HCT116 (cell line): ENCODE data around the gene FECH.

Experiments
- CTCF ChIP-seq, 3 experiments: fragments of 200-600 bp in 1 of 3; sonication (generic) in 1 of 3; IDR thresholded peaks in 2 of 3; conservative IDR thresholded peaks in 1 of 3; 2 replicates each; pipeline ENCODE4 v1.5.1; 2012 to 2017; ENCODE audit warnings: low read depth in 2 of 3, low read length in 2 of 3, antibody characterized with exemption in 1 of 3, borderline replicate concordance in 1 of 3, control low read depth in 1 of 3, mild to moderate bottlenecking in 1 of 3, mixed read lengths in 1 of 3, mixed run types in 1 of 3, moderate library complexity in 1 of 3; ENCODE audit not compliant: insufficient read depth in 1 of 3
- POLR2AphosphoS5 ChIP-seq: IDR thresholded peaks from 2 replicates; pipeline ENCODE4 v1.6.1; 2011; ENCODE audit warnings: mild to moderate bottlenecking, low read depth, low read length, moderate library complexity
- SP1 ChIP-seq: IDR thresholded peaks from 2 replicates; pipeline ENCODE4 v1.6.1; 2012; ENCODE audit warnings: low read depth

GRCh38 chr18:57543560-57543959 lies 42.9 kb downstream of the FECH start:
- TF ChIP-seq CTCF (IDR thresholded peaks at IDR 0.05 in 2 of 3, conservative IDR thresholded peaks at IDR 0.05 in 1 of 3; ENCODE audit: borderline replicate concordance in 1 of 3, insufficient read depth in 1 of 3, low read depth in 2 of 3, low read length in 2 of 3), result no peak
- TF ChIP-seq SP1, result no peak
- no peak for TF ChIP-seq POLR2AphosphoS5
